Endothelial cell of umbilical vein (primary cell): ENCODE data around the gene MTA2. TPM values are rescaled to one million over a fixed set of nuclear protein-coding genes. Genes with fewer than 3 reads are reported as not detected.

Source experiments
- BruUV-seq: library from RNA; stranded (reverse); fragments of 400-500 nt; replicated peaks from 2 replicates; lab custom pipeline; 2021; lab: Mats Ljungman, UMichigan
- CTCF ChIA-PET: fragments of 300-600, 350-600 bp; sonication (Branson Sonifier 250); formaldehyde crosslinking; loops from one replicate; lab custom pipeline; 2021; ENCODE audit warnings: antibody characterized with exemption, inconsistent platforms; lab: Charles Lee
- POLR2A ChIA-PET: fragments of 300-600, 350-600 bp; sonication (Branson Sonifier 250); formaldehyde crosslinking; loops from one replicate; lab custom pipeline; 2021; ENCODE audit warnings: antibody characterized with exemption, inconsistent platforms; lab: Charles Lee
- DNase-seq: peaks from one replicate; pipeline ENCODE4 v3.0.0-alpha.2; 2011; ENCODE audit warnings: low read depth, low spot score
- FAIRE-seq: peaks from 2 replicates; lab custom pipeline; 2011; peaks lifted over from hg19 to GRCh38; lab: Jason Lieb, UNC
- H2AFZ ChIP-seq: 2 replicates; pipeline ENCODE4 v1.6.0; 2012; ENCODE audit warnings: low read depth, low read length, control low read depth, inconsistent platforms
- H3K27ac ChIP-seq: 2 replicates; pipeline ENCODE4 v1.5.1; 2011; ENCODE audit warnings: low read depth, mild to moderate bottlenecking, control low read depth, low read length, moderate library complexity; ENCODE audit not compliant: insufficient read depth
- H3K27me3 ChIP-seq, 2 experiments: 2 replicates each; pipeline versions ENCODE4 v1.6.0 to v1.6.1; 2011; ENCODE audit warnings: low read length in 2 of 2, mixed read lengths in 1 of 2; ENCODE audit not compliant: control insufficient read depth in 2 of 2, insufficient read depth in 2 of 2
- H3K36me3 ChIP-seq, 2 experiments: 2 replicates in 1 of 2; 3 replicates in 1 of 2; pipeline ENCODE4 v1.5.1; 2011; ENCODE audit warnings: low read length in 2 of 2, mild to moderate bottlenecking in 1 of 2, moderate library complexity in 1 of 2; ENCODE audit not compliant: control insufficient read depth in 2 of 2, insufficient read depth in 2 of 2; ENCODE audit errors: extremely low read depth in 1 of 2
- H3K4me1 ChIP-seq: 3 replicates; pipeline ENCODE4 v1.5.1; 2011; ENCODE audit warnings: mild to moderate bottlenecking, low read length; ENCODE audit not compliant: control insufficient read depth, insufficient read depth; ENCODE audit errors: extremely low read depth
- H3K4me2 ChIP-seq: 2 replicates; pipeline ENCODE4 v1.6.1; 2011; ENCODE audit warnings: low read length, control low read depth, mixed read lengths; ENCODE audit not compliant: insufficient read depth
- H3K4me3 ChIP-seq, 3 experiments: fragments of 200-600 bp in 1 of 3; sonication (generic), shearing (Covaris generic) in 1 of 3; replicated peaks in 1 of 3; 2 replicates each; pipeline ENCODE4 v1.5.1; 2011 to 2016; ENCODE audit warnings: control low read depth in 3 of 3, low read length in 3 of 3, mild to moderate bottlenecking in 2 of 3, inconsistent platforms in 1 of 3, low read depth in 1 of 3, moderate library complexity in 1 of 3; ENCODE audit not compliant: insufficient read depth in 1 of 3
- H3K79me2 ChIP-seq: 2 replicates; pipeline ENCODE4 v1.6.0; 2012; ENCODE audit warnings: low read length, inconsistent platforms; ENCODE audit not compliant: control insufficient read depth, insufficient read depth
- H3K9ac ChIP-seq: replicated peaks from 2 replicates; pipeline ENCODE3; 2011; ENCODE audit warnings: low read length, control low read depth; ENCODE audit not compliant: insufficient read depth; ENCODE audit errors: extremely low read depth
- H3K9me1 ChIP-seq: replicated peaks from 3 replicates; pipeline ENCODE4 v1.6.0; 2011; ENCODE audit warnings: mild to moderate bottlenecking, low read length; ENCODE audit not compliant: control insufficient read depth, insufficient read depth; ENCODE audit errors: extremely low read depth
- H3K9me3 ChIP-seq: replicated peaks from 2 replicates; pipeline ENCODE4 v1.5.1; 2012; ENCODE audit warnings: low read length, inconsistent platforms; ENCODE audit not compliant: control insufficient read depth, insufficient read depth
- H4K20me1 ChIP-seq: replicated peaks from 2 replicates; pipeline ENCODE3; 2011; ENCODE audit warnings: mild to moderate bottlenecking, low read length; ENCODE audit not compliant: control insufficient read depth, insufficient read depth; ENCODE audit errors: extremely low read depth
- CTCF ChIP-seq, 2 donors: IDR thresholded peaks; 1 replicate in 1 of 2; 2 replicates in 1 of 2; pipeline ENCODE4 v1.5.1; 2011; ENCODE audit warnings: low read length in 2 of 2, mild to moderate bottlenecking in 2 of 2, moderate library complexity in 2 of 2, control low read depth in 1 of 2, inconsistent platforms in 1 of 2, low read depth in 1 of 2; ENCODE audit not compliant: insufficient read depth in 1 of 2; ENCODE audit errors: extremely low read depth in 1 of 2
- FOS ChIP-seq: IDR thresholded peaks from 2 replicates; pipeline ENCODE4 v1.6.1; 2011; ENCODE audit warnings: mild to moderate bottlenecking, low read length, moderate library complexity, borderline replicate concordance; ENCODE audit not compliant: insufficient read depth
- GATA2 ChIP-seq: IDR thresholded peaks from 2 replicates; pipeline ENCODE4 v1.7.0; 2011; ENCODE audit warnings: low read depth, mild to moderate bottlenecking, moderate library complexity, mixed read lengths, low read length; ENCODE audit not compliant: insufficient read length, insufficient read depth
- POLR2A ChIP-seq: IDR thresholded peaks from 2 replicates; pipeline ENCODE4 v1.6.1; 2012; ENCODE audit warnings: low read depth, mild to moderate bottlenecking, control low read depth, low read length
- POLR2AphosphoS5 ChIP-seq: IDR thresholded peaks from 2 replicates; pipeline ENCODE4 v1.6.1; 2012; ENCODE audit warnings: low read depth, mild to moderate bottlenecking, control low read depth, low read length, moderate library complexity; ENCODE audit not compliant: insufficient read depth
- dilution Hi-C: fragments of 300-500 bp; cut with MboI; formaldehyde crosslinking; loops from one replicate; pipeline ENCODE4 v1.15.0; 2019; ENCODE audit warnings: low sequenced_read_pairs; ENCODE audit not compliant: extremely low pct_ligation_motif_present
- intact Hi-C: fragments of 100-400 bp; cut with micrococcal nuclease; formaldehyde crosslinking; loops from one replicate; pipeline ENCODE4 v1.10.0; 2022
- polyA plus RNA-seq, 4 experiments: library from polyadenylated mRNA; depleted of rRNA in 3 of 4; stranded (reverse) in 3 of 4; unstranded in 1 of 4; fragments of >200 nt; gene quantifications; 2 replicates each; pipeline versions ENCODE4 v1.2.1 to v1.2.3, GENCODE V29; 2011 to 2012; ENCODE audit warnings: missing spikeins in 1 of 4
- total RNA-seq: library from RNA; stranded (reverse); gene quantifications from 2 replicates; pipeline ENCODE4 v1.2.3, GENCODE V29; 2021

Gene MTA2
- total and polyA plus RNA-seq, 2 donors (not counting 3 experiments of a cell fraction or from before 2014, with no cell fraction given) = 40.4 to 166 TPM

DNA sequence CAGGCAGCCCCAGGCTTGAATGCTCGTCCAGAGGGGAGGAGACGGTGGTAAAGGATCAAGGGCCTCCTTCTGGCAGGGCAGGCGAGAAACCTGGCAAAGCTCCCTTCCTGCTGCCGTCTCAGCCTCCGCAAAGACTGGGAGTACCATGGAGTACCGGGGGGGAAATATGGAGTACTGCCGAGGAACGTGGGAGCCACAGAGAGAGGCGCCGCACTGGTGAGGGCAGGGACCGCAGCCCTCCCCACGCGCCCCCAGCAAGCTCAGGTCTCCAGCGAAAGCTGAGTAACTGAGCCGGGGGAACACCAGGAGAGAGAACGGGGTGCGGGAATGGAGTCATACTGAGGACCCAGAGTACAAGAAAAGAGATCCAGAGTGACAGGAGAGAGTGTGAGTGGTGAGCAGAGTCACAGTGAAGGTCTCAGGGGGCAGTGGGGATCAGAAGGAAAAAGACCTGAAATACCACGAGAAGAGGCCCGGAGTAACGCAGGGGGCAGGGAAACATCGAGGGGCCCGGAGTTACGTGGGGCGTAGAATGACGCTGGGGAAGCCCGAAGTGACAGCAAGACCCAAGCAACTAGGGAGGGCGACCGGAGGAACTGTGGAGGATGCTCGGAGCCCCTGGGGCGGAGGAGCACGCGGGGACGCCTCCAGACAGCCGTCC lies 10.2 kb upstream of the MTA2 start:
- peak overlapping the region; percentile 87 for H3K4me2 ChIP-seq
- peak overlapping the region; percentile 30 for H3K27ac ChIP-seq
- FAIRE-seq = peak; percentile 77
- ChIA-PET CTCF (interaction anchor here (0.6 to 5.7 kb wide), 19 partner anchors 8 to 639 kb away, joined by 3 to 48 read pairs (median 5); partner anchors contain the start of genes B3GAT3, C11orf98, CSKMT and EEF1G), POLR2A (interaction anchor here (0.6 to 2.0 kb wide), 6 partner anchors 10 to 229 kb away, joined by 3 to 9 read pairs (median 4); partner anchors contain the start of genes B3GAT3, C11orf98, CSKMT and EEF1G)
- H4K20me1 ChIP-seq = no peaks in the 10 kb centered on the region
- H3K9me3 ChIP-seq = no peaks in the 10 kb centered on the region
- H3K36me3 ChIP-seq = peaks cover 0 to 11% of the 10 kb centered on the region in 2 experiments
- DNase-seq = peak; percentile 66
- dilution Hi-C loops (no loop called here), intact Hi-C loops (loop anchor here (1.0 to 5.0 kb wide), 7 partner anchors 9 to 215 kb away; partner anchors contain the start of genes B3GAT3, C11orf98, CSKMT and EEF1G)
- BruUV-seq = TSS peak; percentile 39
- H3K79me2 ChIP-seq = peaks cover 14% of the 10 kb centered on the region
- peaks cover 22% of the 10 kb centered on the region for H3K4me1 ChIP-seq
- H3K9ac ChIP-seq = peak overlapping the region; percentile 57
- H3K27me3 ChIP-seq = no peaks in the 10 kb centered on the region
- H3K9me1 ChIP-seq = no peaks in the 10 kb centered on the region
- TF ChIP-seq CTCF (IDR thresholded peaks at IDR 0.05; ENCODE audit: extremely low read depth in 1 of 2, insufficient read depth in 1 of 2, low read depth in 1 of 2, low read length in 2 of 2) = peak in 1 of 2 donors; percentile 0
- TF ChIP-seq GATA2 = no peak
- TF ChIP-seq POLR2AphosphoS5 = no peak
- peak; percentile 44 for TF ChIP-seq POLR2A
- no peak for TF ChIP-seq FOS
- peak overlapping the region; percentile 61 to 74 (median 67) for H3K4me3 ChIP-seq
- H2AFZ ChIP-seq = peak overlapping the region; percentile 51
